ENCODE measurements around the gene DESI1. TPM values are rescaled to one million over a fixed set of nuclear protein-coding genes. Genes with fewer than 3 reads are reported as not detected.

Gene DESI1
- total RNA-seq (2014; rRNA removed; shearing (Covaris generic)): 19.8 and 25.2 TPM in 2 replicates

GRCh38 chr22:41620589-41621098 is at the start of gene DESI1:
Gene DESI1, minus strand, starts transcription at chr22:41621043. Its CDS starts 204 bp downstream, at chr22:41620839.

GRCh38 chr22:41621099-41621910 is 462 bp upstream of the DESI1 start, which contains the start of gene XRCC6:
Gene XRCC6, plus strand, starts transcription at chr22:41621295. Its CDS starts 710 bp downstream, at chr22:41622005.

GRCh38 chr22:41589391-41590241 is 31.2 kb downstream of the DESI1 start, which contains the start of gene PMM1:
Gene PMM1, minus strand, starts transcription at chr22:41589840. Its CDS starts 35 bp downstream, at chr22:41589805.

Small RNA genes lying within 50 kb of the gene (small RNA-seq; reads per million reads assigned to genes)
- gene RF00019: not detected

Other genes with a start within 250 kb of the DESI1 start
- 4.8 and 5.5 TPM in 2 replicates for gene TEF, start 239.1 kb downstream of the DESI1 start, total RNA-seq (2014; rRNA removed; shearing (Covaris generic))
- gene TOB2, start 174.2 kb downstream of the DESI1 start, total RNA-seq (2014; rRNA removed; shearing (Covaris generic)): 25.1 and 25.4 TPM in 2 replicates
- gene PHF5A, start 152.4 kb downstream of the DESI1 start, total RNA-seq (2014; rRNA removed; shearing (Covaris generic)): 67.3 and 74.7 TPM in 2 replicates
- 45.5 and 51.5 TPM in 2 replicates for gene ACO2, start 151.9 kb downstream of the DESI1 start, total RNA-seq (2014; rRNA removed; shearing (Covaris generic))
- gene POLR3H, start 76.6 kb downstream of the DESI1 start, total RNA-seq (2014; rRNA removed; shearing (Covaris generic)): 15.0 and 22.0 TPM in 2 replicates
- gene CSDC2, start 60.0 kb downstream of the DESI1 start, total RNA-seq (2014; rRNA removed; shearing (Covaris generic)): 0.13 TPM in 1 of 2 replicates, not detected in the other
- 13.2 and 16.8 TPM in 2 replicates for gene PMM1, start 31.2 kb downstream of the DESI1 start, total RNA-seq (2014; rRNA removed; shearing (Covaris generic))
- 310 and 343 TPM in 2 replicates for gene XRCC6, start 252 bp upstream of the DESI1 start, total RNA-seq (2014; rRNA removed; shearing (Covaris generic))
- gene SNU13, start 67.8 kb upstream of the DESI1 start, total RNA-seq (2014; rRNA removed; shearing (Covaris generic)): 150 and 170 TPM in 2 replicates
- gene MEI1, start 78.5 kb upstream of the DESI1 start, total RNA-seq (2014; rRNA removed; shearing (Covaris generic)): 0.11 TPM in 1 of 2 replicates, not detected in the other
- 5.6 and 7.4 TPM in 2 replicates for gene CCDC134, start 179.6 kb upstream of the DESI1 start, total RNA-seq (2014; rRNA removed; shearing (Covaris generic))
- 39.7 and 51.8 TPM in 2 replicates for gene SREBF2, start 212.1 kb upstream of the DESI1 start, total RNA-seq (2014; rRNA removed; shearing (Covaris generic))